Effector memory CD4-positive, alpha-beta T cell (primary cell): ENCODE measurements around the gene CAMLG.
"Not testable (repeated sequence)": the region's sequence is repeated elsewhere in the genome, so short reads cannot be mapped to it uniquely, and the experiment has no call there.

Experiments used
- DNase-seq, 3 donors: peaks; one replicate each; pipeline ENCODE4 v3.0.0-alpha.2; 2020
- H3K27ac ChIP-seq: 2 replicates; pipeline ENCODE4 v1.7.0; 2013; ENCODE audit warnings: mild to moderate bottlenecking, low read length, moderate library complexity; ENCODE audit not compliant: insufficient read depth, poor library complexity, severe bottlenecking
- H3K27me3 ChIP-seq: replicated peaks from 2 replicates; pipeline ENCODE4 v1.7.0; 2013; ENCODE audit warnings: mild to moderate bottlenecking, low read length; ENCODE audit not compliant: insufficient read depth, control insufficient read depth, poor library complexity, severe bottlenecking
- H3K36me3 ChIP-seq: 2 replicates; pipeline ENCODE4 v1.7.0; 2013; ENCODE audit warnings: mild to moderate bottlenecking, low read length, moderate library complexity; ENCODE audit not compliant: control insufficient read depth, insufficient read depth
- H3K4me1 ChIP-seq: 2 replicates; pipeline ENCODE4 v1.7.0; 2013; ENCODE audit warnings: low read length, mild to moderate bottlenecking; ENCODE audit not compliant: control insufficient read depth, insufficient read depth, poor library complexity, severe bottlenecking
- H3K4me3 ChIP-seq: 2 replicates; pipeline ENCODE4 v1.7.0; 2013; ENCODE audit warnings: low read length, low read depth, mild to moderate bottlenecking; ENCODE audit not compliant: insufficient read depth, poor library complexity, severe bottlenecking
- H3K9me3 ChIP-seq: 2 replicates; pipeline ENCODE4 v1.7.0; 2013; ENCODE audit warnings: mild to moderate bottlenecking, low read length, moderate library complexity; ENCODE audit not compliant: control insufficient read depth

The CAMLG gene

GRCh38 chr5:134736173-134736812 is 2.1 kb upstream of the CAMLG start:
- Histone ChIP-seq H3K27ac (no peak overlapping the region), H3K36me3 (peaks cover 4% of the 10 kb centered on the region)

GRCh38 chr5:134738963-134739661 is 764 bp downstream of the CAMLG start:
- no peaks in the 10 kb centered on the region for H3K9me3 ChIP-seq
- H3K27ac ChIP-seq, result peak overlapping the region; percentile 93
- no peaks in the 10 kb centered on the region for H3K27me3 ChIP-seq
- H3K4me1 ChIP-seq, result peaks cover 3% of the 10 kb centered on the region
- peaks cover 9% of the 10 kb centered on the region for H3K36me3 ChIP-seq
- peak overlapping the region; percentile 76 for H3K4me3 ChIP-seq
- peak in 1 of 3 donors; percentile 6 for DNase-seq

More at GRCh38 chr5:134736173-134736812, 2.1 kb upstream of the CAMLG start:
- Histone ChIP-seq H3K4me1 (peaks cover 3% of the 10 kb centered on the region), H3K27me3 (no peaks in the 10 kb centered on the region), H3K4me3 (no peak overlapping the region), H3K9me3 (no peaks in the 10 kb centered on the region)
- no peak for DNase-seq

GRCh38 chr5:134741052-134741451 is 2.7 kb downstream of the CAMLG start:
- no peak overlapping the region for H3K4me3 ChIP-seq
- H3K27ac ChIP-seq, result no peak overlapping the region
- peaks cover 3% of the 10 kb centered on the region for H3K4me1 ChIP-seq
- H3K36me3 ChIP-seq, result peaks cover 9% of the 10 kb centered on the region
- DNase-seq, result no peak
- H3K27me3 ChIP-seq, result no peaks in the 10 kb centered on the region
- no peaks in the 10 kb centered on the region for H3K9me3 ChIP-seq

DNA sequence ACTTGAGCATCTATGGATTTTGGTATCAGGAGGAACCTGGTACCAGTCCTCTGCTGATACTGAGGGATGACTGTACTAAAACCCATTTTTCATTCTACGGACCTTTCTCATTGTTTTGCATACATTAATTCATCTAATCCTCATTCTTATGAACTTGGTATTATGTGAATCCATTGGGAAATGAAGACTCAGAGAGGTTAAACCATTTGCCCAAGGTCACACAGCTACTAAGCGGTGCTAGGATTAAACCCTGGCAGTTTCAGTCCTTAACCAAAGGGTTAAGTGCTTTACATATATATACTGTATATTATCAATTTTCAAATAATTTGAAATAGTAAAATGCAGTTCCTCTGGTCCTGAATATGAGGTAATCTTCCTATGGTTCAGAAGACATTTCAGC is 3.8 kb downstream of the CAMLG start:
- H3K4me3 ChIP-seq, result no peak overlapping the region
- no peak for DNase-seq
- H3K9me3 ChIP-seq, result no peaks in the 10 kb centered on the region
- H3K4me1 ChIP-seq, result peaks cover 3% of the 10 kb centered on the region
- H3K27ac ChIP-seq, result no peak overlapping the region
- H3K36me3 ChIP-seq, result peaks cover 9% of the 10 kb centered on the region
- no peaks in the 10 kb centered on the region for H3K27me3 ChIP-seq

GRCh38 chr5:134749415-134749814 is 11.1 kb downstream of the CAMLG start:
- H3K9me3 ChIP-seq, result no peaks in the 10 kb centered on the region
- H3K27me3 ChIP-seq, result no peaks in the 10 kb centered on the region
- no peak overlapping the region for H3K27ac ChIP-seq

GRCh38 chr5:134758176-134758503 is 19.8 kb downstream of the CAMLG start:
- no peaks in the 10 kb centered on the region for H3K27me3 ChIP-seq
- peaks cover 6% of the 10 kb centered on the region for H3K4me1 ChIP-seq
- H3K9me3 ChIP-seq, result no peaks in the 10 kb centered on the region
- peak overlapping the region; percentile 52 for H3K27ac ChIP-seq
- no peaks in the 10 kb centered on the region for H3K36me3 ChIP-seq
- DNase-seq, result no peak
- H3K4me3 ChIP-seq, result peak overlapping the region; percentile 99

More at GRCh38 chr5:134749415-134749814, 11.1 kb downstream of the CAMLG start:
- H3K4me3 ChIP-seq, result no peak overlapping the region
- no peaks in the 10 kb centered on the region for H3K4me1 ChIP-seq
- no peak for DNase-seq
- peaks cover 6% of the 10 kb centered on the region for H3K36me3 ChIP-seq

- Histone ChIP-seq H3K36me3 (peaks cover under 1% of the 10 kb centered on the region), H3K4me3 (peak within 1 kb of the TSS; percentile 99), H3K4me1 (peaks cover 6% of the 10 kb centered on the region), H3K9me3 (no peaks in the 10 kb centered on the region), H3K27ac (peak within 1 kb of the TSS; percentile 81), H3K27me3 (no peaks in the 10 kb centered on the region)
- peak; percentile 82 to 89 (median 88) for DNase-seq
Observed at GRCh38 chr5:134758504-134759341, 20.4 kb downstream of the CAMLG start, which contains the start of gene DDX46. Gene DDX46 (plus strand): TSS chr5:134758779. CDS start chr5:134758939, 160 bp downstream.

DNA sequence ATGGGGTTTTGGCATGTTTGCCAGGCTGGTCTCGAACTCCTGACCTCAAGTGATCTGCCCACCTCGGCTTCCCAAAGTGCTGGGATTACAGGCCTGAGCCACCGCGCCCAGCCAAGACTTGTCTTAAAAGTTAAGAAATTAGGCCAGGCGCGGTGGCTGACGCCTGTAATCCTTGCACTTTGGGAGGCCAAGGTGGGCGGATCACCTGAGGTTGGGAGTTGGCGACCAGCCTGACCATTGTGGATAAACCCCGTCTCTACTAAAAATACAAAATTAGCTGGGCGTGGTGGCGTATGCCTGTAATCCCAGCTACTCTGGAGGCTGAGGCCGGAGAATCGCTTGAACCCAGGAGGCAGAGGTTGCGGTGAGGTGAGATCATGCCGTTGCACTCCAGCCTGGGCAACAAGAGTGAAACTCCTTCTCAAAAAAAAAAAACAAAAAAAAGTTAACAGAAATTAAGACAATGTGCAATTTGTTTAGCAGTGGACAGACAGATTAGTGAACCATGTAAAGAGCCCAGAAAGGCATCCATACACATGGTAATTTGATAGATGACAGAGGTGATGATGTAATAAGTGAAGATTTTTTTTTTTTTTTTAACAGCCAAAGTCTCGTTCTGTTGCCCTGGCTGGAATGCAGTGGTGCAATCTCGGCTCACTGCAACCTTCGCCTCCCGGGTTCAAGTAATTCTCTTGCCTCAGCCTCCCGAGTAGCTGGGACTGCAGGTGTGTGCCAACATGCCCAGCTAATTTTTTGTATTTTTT is 29.4 kb downstream of the CAMLG start:
- not testable (repeated sequence) for DNase-seq, H3K4me3 ChIP-seq, H3K27me3 ChIP-seq, H3K27ac ChIP-seq, H3K4me1 ChIP-seq, H3K9me3 ChIP-seq
- H3K36me3 ChIP-seq, result peaks cover 58% of the 10 kb centered on the region

- H3K4me1 ChIP-seq, result no peaks in the 10 kb centered on the region
- no peak for DNase-seq
- no peaks in the 10 kb centered on the region for H3K9me3 ChIP-seq
- peaks cover 66% of the 10 kb centered on the region for H3K36me3 ChIP-seq
- no peaks in the 10 kb centered on the region for H3K27me3 ChIP-seq
- no peak overlapping the region for H3K27ac ChIP-seq
- H3K4me3 ChIP-seq, result no peak overlapping the region
Observed at GRCh38 chr5:134769206-134769605, 30.9 kb downstream of the CAMLG start.
